ENCODE measurements around the gene TMEM123. TPM values are rescaled to one million over a fixed set of nuclear protein-coding genes. Genes with fewer than 3 reads are reported as not detected.
"Not testable (repeated sequence)": the region's sequence is repeated elsewhere in the genome, so short reads cannot be mapped to it uniquely, and the experiment has no call there.

The TMEM123 gene
- total RNA-seq, 1 donor from 2014 or later, result 41.2 TPM

GRCh38 chr11:102439063-102439363, 13.6 kb downstream of the TMEM123 start:
- not testable (repeated sequence) for H3K4me1 ChIP-seq (ENCODE audit: control insufficient read depth in 3 of 3, insufficient read depth in 3 of 3, low read length in 3 of 3); H3K4me3 ChIP-seq (ENCODE audit: low read length in 3 of 3); H3K36me3 ChIP-seq (ENCODE audit: control insufficient read depth in 3 of 3, insufficient read depth in 3 of 3, low read length in 3 of 3); H3K9ac ChIP-seq (ENCODE audit: low read depth in 1 of 3, low read length in 3 of 3); H3K27ac ChIP-seq (ENCODE audit: low read depth, low read length); H3K27me3 ChIP-seq (ENCODE audit: control insufficient read depth in 3 of 3, insufficient read depth in 3 of 3, low read length in 3 of 3); H3K9me3 ChIP-seq (ENCODE audit: control insufficient read depth in 3 of 3, low read length in 3 of 3)

- H3K9me3 ChIP-seq (ENCODE audit: control insufficient read depth in 3 of 3, low read length in 3 of 3), result no peaks in the 10 kb centered on the region
- H3K4me3 ChIP-seq (ENCODE audit: low read length in 3 of 3), result no peak overlapping the region
- no peaks in the 10 kb centered on the region for H3K27me3 ChIP-seq (ENCODE audit: control insufficient read depth in 3 of 3, insufficient read depth in 3 of 3, low read length in 3 of 3)
- H3K9ac ChIP-seq (ENCODE audit: low read depth in 1 of 3, low read length in 3 of 3), result no peak overlapping the region
- no peaks in the 10 kb centered on the region for H3K4me1 ChIP-seq (ENCODE audit: control insufficient read depth in 3 of 3, insufficient read depth in 3 of 3, low read length in 3 of 3)
- no peak overlapping the region for H3K27ac ChIP-seq (ENCODE audit: low read depth, low read length)
- H3K36me3 ChIP-seq (ENCODE audit: control insufficient read depth in 3 of 3, insufficient read depth in 3 of 3, low read length in 3 of 3), result no peaks in the 10 kb centered on the region
These were observed 14.1 kb downstream of the TMEM123 start for GRCh38 chr11:102438311-102439062.

- Histone ChIP-seq H3K9me3 (ENCODE audit: control insufficient read depth in 3 of 3, low read length in 3 of 3) (no peaks in the 10 kb centered on the region), H3K27me3 (ENCODE audit: control insufficient read depth in 3 of 3, insufficient read depth in 3 of 3, low read length in 3 of 3) (no peaks in the 10 kb centered on the region)
These were observed 14.8 kb downstream of the TMEM123 start for GRCh38 chr11:102437727-102438126.

GRCh38 chr11:102436976-102437375, 15.6 kb downstream of the TMEM123 start:
- H3K4me1 ChIP-seq (ENCODE audit: control insufficient read depth in 3 of 3, insufficient read depth in 3 of 3, low read length in 3 of 3), result no peaks in the 10 kb centered on the region
- H3K36me3 ChIP-seq (ENCODE audit: control insufficient read depth in 3 of 3, insufficient read depth in 3 of 3, low read length in 3 of 3), result no peaks in the 10 kb centered on the region
- no peaks in the 10 kb centered on the region for H3K9me3 ChIP-seq (ENCODE audit: control insufficient read depth in 3 of 3, low read length in 3 of 3)
- H3K27me3 ChIP-seq (ENCODE audit: control insufficient read depth in 3 of 3, insufficient read depth in 3 of 3, low read length in 3 of 3), result no peaks in the 10 kb centered on the region
- no peak overlapping the region for H3K4me3 ChIP-seq (ENCODE audit: low read length in 3 of 3)
- no peak overlapping the region for H3K27ac ChIP-seq (ENCODE audit: low read depth, low read length)
- H3K9ac ChIP-seq (ENCODE audit: low read depth in 1 of 3, low read length in 3 of 3), result no peak overlapping the region

More at GRCh38 chr11:102437727-102438126, 14.8 kb downstream of the TMEM123 start:
- Histone ChIP-seq H3K4me1 (ENCODE audit: control insufficient read depth in 3 of 3, insufficient read depth in 3 of 3, low read length in 3 of 3) (no peaks in the 10 kb centered on the region), H3K4me3 (ENCODE audit: low read length in 3 of 3) (no peak overlapping the region), H3K27ac (ENCODE audit: low read depth, low read length) (no peak overlapping the region), H3K9ac (ENCODE audit: low read depth in 1 of 3, low read length in 3 of 3) (no peak overlapping the region), H3K36me3 (ENCODE audit: control insufficient read depth in 3 of 3, insufficient read depth in 3 of 3, low read length in 3 of 3) (no peaks in the 10 kb centered on the region)

- Histone ChIP-seq H3K4me3 (ENCODE audit: low read length in 3 of 3) (no peak overlapping the region), H3K9ac (ENCODE audit: low read depth in 1 of 3, low read length in 3 of 3) (no peak overlapping the region), H3K9me3 (ENCODE audit: control insufficient read depth in 3 of 3, low read length in 3 of 3) (no peaks in the 10 kb centered on the region), H3K27me3 (ENCODE audit: control insufficient read depth in 3 of 3, insufficient read depth in 3 of 3, low read length in 3 of 3) (no peaks in the 10 kb centered on the region), H3K36me3 (ENCODE audit: control insufficient read depth in 3 of 3, insufficient read depth in 3 of 3, low read length in 3 of 3) (no peaks in the 10 kb centered on the region), H3K4me1 (ENCODE audit: control insufficient read depth in 3 of 3, insufficient read depth in 3 of 3, low read length in 3 of 3) (no peaks in the 10 kb centered on the region), H3K27ac (ENCODE audit: low read depth, low read length) (no peak overlapping the region)
These were observed 16.0 kb downstream of the TMEM123 start for GRCh38 chr11:102436561-102436960.

- no peak overlapping the region for H3K9ac ChIP-seq (ENCODE audit: low read depth in 1 of 3, low read length in 3 of 3)
- peaks cover 0 to under 1% (median 0%) of the 10 kb centered on the region in 3 donors for H3K4me1 ChIP-seq (ENCODE audit: control insufficient read depth in 3 of 3, insufficient read depth in 3 of 3, low read length in 3 of 3)
- H3K9me3 ChIP-seq (ENCODE audit: control insufficient read depth in 3 of 3, low read length in 3 of 3), result no peaks in the 10 kb centered on the region
- H3K36me3 ChIP-seq (ENCODE audit: control insufficient read depth in 3 of 3, insufficient read depth in 3 of 3, low read length in 3 of 3), result no peaks in the 10 kb centered on the region
- no peak overlapping the region for H3K4me3 ChIP-seq (ENCODE audit: low read length in 3 of 3)
- no peak overlapping the region for H3K27ac ChIP-seq (ENCODE audit: low read depth, low read length)
- H3K27me3 ChIP-seq (ENCODE audit: control insufficient read depth in 3 of 3, insufficient read depth in 3 of 3, low read length in 3 of 3), result no peaks in the 10 kb centered on the region
These were observed 16.9 kb downstream of the TMEM123 start for GRCh38 chr11:102435688-102436087.

GRCh38 chr11:102433571-102433970, 19.0 kb downstream of the TMEM123 start:
- H3K36me3 ChIP-seq (ENCODE audit: control insufficient read depth in 3 of 3, insufficient read depth in 3 of 3, low read length in 3 of 3); H3K4me3 ChIP-seq (ENCODE audit: low read length in 3 of 3); H3K9ac ChIP-seq (ENCODE audit: low read depth in 1 of 3, low read length in 3 of 3); H3K27ac ChIP-seq (ENCODE audit: low read depth, low read length); H3K27me3 ChIP-seq (ENCODE audit: control insufficient read depth in 3 of 3, insufficient read depth in 3 of 3, low read length in 3 of 3); H3K9me3 ChIP-seq (ENCODE audit: control insufficient read depth in 3 of 3, low read length in 3 of 3): not testable (repeated sequence)
- H3K4me1 ChIP-seq (ENCODE audit: control insufficient read depth in 3 of 3, insufficient read depth in 3 of 3, low read length in 3 of 3), result peaks cover 5 to 19% (median 7%) of the 10 kb centered on the region in 3 donors

GRCh38 chr11:102432560-102432959, 20.0 kb downstream of the TMEM123 start:
- not testable (repeated sequence) for H3K9me3 ChIP-seq (ENCODE audit: control insufficient read depth in 3 of 3, low read length in 3 of 3); H3K27me3 ChIP-seq (ENCODE audit: control insufficient read depth in 3 of 3, insufficient read depth in 3 of 3, low read length in 3 of 3); H3K9ac ChIP-seq (ENCODE audit: low read depth in 1 of 3, low read length in 3 of 3); H3K4me3 ChIP-seq (ENCODE audit: low read length in 3 of 3); H3K36me3 ChIP-seq (ENCODE audit: control insufficient read depth in 3 of 3, insufficient read depth in 3 of 3, low read length in 3 of 3); H3K27ac ChIP-seq (ENCODE audit: low read depth, low read length)
- H3K4me1 ChIP-seq (ENCODE audit: control insufficient read depth in 3 of 3, insufficient read depth in 3 of 3, low read length in 3 of 3), result peaks cover 5 to 19% (median 7%) of the 10 kb centered on the region in 3 donors

GRCh38 chr11:102431404-102431803, 21.2 kb downstream of the TMEM123 start:
- H3K36me3 ChIP-seq (ENCODE audit: control insufficient read depth in 3 of 3, insufficient read depth in 3 of 3, low read length in 3 of 3), result no peaks in the 10 kb centered on the region
- no peaks in the 10 kb centered on the region for H3K9me3 ChIP-seq (ENCODE audit: control insufficient read depth in 3 of 3, low read length in 3 of 3)
- H3K4me3 ChIP-seq (ENCODE audit: low read length in 3 of 3), result no peak overlapping the region
- H3K9ac ChIP-seq (ENCODE audit: low read depth in 1 of 3, low read length in 3 of 3), result no peak overlapping the region
- H3K4me1 ChIP-seq (ENCODE audit: control insufficient read depth in 3 of 3, insufficient read depth in 3 of 3, low read length in 3 of 3), result peaks cover 5 to 19% (median 7%) of the 10 kb centered on the region in 3 donors
- H3K27ac ChIP-seq (ENCODE audit: low read depth, low read length), result no peak overlapping the region
- no peaks in the 10 kb centered on the region for H3K27me3 ChIP-seq (ENCODE audit: control insufficient read depth in 3 of 3, insufficient read depth in 3 of 3, low read length in 3 of 3)

- H3K27ac ChIP-seq (ENCODE audit: low read depth, low read length), result no peak overlapping the region
These were observed 22.3 kb downstream of the TMEM123 start for GRCh38 chr11:102430158-102430836.

More at GRCh38 chr11:102430158-102430836, 22.3 kb downstream of the TMEM123 start:
- Histone ChIP-seq H3K9ac (ENCODE audit: low read depth in 1 of 3, low read length in 3 of 3) (no peak overlapping the region), H3K36me3 (ENCODE audit: control insufficient read depth in 3 of 3, insufficient read depth in 3 of 3, low read length in 3 of 3) (no peaks in the 10 kb centered on the region), H3K27me3 (ENCODE audit: control insufficient read depth in 3 of 3, insufficient read depth in 3 of 3, low read length in 3 of 3) (no peaks in the 10 kb centered on the region), H3K9me3 (ENCODE audit: control insufficient read depth in 3 of 3, low read length in 3 of 3) (no peaks in the 10 kb centered on the region), H3K4me3 (ENCODE audit: low read length in 3 of 3) (no peak overlapping the region), H3K4me1 (ENCODE audit: control insufficient read depth in 3 of 3, insufficient read depth in 3 of 3, low read length in 3 of 3) (peaks cover 5 to 19% (median 7%) of the 10 kb centered on the region in 3 donors)

Measured in skeletal muscle tissue (tissue), 4 donors.